ENCODE measurements around the gene PACSIN1. TPM values are rescaled to one million over a fixed set of nuclear protein-coding genes. Genes with fewer than 3 reads are reported as not detected.

The PACSIN1 gene
- total RNA-seq, 1 experiment from 2014 or later, result 7.0 TPM

DNA sequence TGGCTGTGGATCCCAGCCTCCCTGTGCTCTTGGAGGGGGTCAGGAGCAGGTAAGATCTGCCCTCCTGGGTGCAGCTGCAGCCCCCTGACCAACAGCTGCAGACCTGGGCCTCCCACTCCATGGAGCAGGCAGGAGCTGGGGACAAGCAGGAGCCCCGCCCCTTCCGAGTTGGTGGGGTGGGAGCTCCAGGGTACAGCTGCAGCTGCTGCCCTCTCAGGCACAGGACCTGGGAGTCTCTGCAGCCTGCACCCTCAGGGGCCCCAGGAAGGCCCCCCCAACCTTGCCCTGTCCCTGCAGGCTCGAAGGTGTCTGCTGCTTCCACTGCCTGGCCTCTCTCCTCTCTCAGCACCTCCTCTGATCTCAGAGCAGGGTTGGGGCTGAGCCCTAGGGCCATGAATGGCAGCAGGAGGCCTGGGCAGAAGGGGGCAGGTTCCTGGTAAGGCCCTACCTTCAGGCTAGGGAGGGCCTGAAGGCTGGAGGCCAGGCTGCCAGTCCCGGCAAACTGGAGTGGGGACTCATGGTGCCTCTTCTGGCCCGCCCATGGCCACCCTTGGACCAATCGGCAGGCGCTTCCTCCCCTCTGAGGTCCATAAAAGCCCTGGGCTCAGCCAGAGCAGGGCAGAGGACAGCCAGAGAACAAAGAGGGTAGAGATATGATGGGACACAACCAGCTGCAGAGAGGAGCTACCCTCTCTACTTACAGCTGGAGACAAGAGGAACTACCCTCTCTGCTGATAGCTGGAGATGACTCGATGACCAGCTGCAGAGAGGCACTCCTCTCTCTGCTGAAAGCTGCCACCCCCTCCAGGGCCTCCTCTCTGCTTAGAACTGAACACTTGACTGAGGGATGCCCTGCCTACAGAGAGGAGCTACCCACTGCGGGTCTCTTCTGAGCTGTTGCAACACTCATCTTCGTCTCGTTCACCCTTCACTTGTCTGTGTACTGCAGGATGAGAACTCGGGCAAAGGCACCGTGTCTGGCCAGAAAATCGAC, 7.8 kb upstream of the PACSIN1 start:
- Histone ChIP-seq H2AK5ac (ENCODE audit: insufficient read length, low read length) (no peak overlapping the region), H2BK20ac (ENCODE audit: low read depth, low read length, poor library complexity, severe bottlenecking) (no peak overlapping the region), H3K27me3 (ENCODE audit: insufficient read depth, low read length) (no peaks in the 10 kb centered on the region), H3K23me2 (ENCODE audit: insufficient read length, low read depth, low read length, poor library complexity, severe bottlenecking) (no peaks in the 10 kb centered on the region), H3T11ph (ENCODE audit: low read length) (no peak overlapping the region), H3K14ac (ENCODE audit: insufficient read depth, low read length) (no peak overlapping the region), H2BK5ac (ENCODE audit: insufficient read length, low read length) (no peak overlapping the region), H4K5ac (ENCODE audit: insufficient read length, low read depth, low read length) (no peak overlapping the region), H2BK12ac (ENCODE audit: insufficient read length, low read depth, low read length) (no peak overlapping the region), H2AFZ (ENCODE audit: low read length) (no peak overlapping the region), H3K79me2 (ENCODE audit: insufficient read depth, low read length) (no peaks in the 10 kb centered on the region), H3K27ac (ENCODE audit: insufficient read length, low read depth, low read length) (no peak overlapping the region), H3K9me3 (ENCODE audit: control insufficient read depth, low read depth, low read length) (no peaks in the 10 kb centered on the region), H3K4ac (ENCODE audit: low read depth, low read length) (no peak overlapping the region), H2BK120ac (ENCODE audit: low read depth, low read length, poor library complexity, severe bottlenecking) (no peak overlapping the region), H4K8ac (replicated peaks; ENCODE audit: insufficient read length, low read depth, low read length) (no peak overlapping the region), H4K20me1 (ENCODE audit: control insufficient read depth, insufficient read depth, insufficient read length) (no peaks in the 10 kb centered on the region), H3K4me2 (ENCODE audit: insufficient read depth, insufficient read length, low read length) (no peak overlapping the region), H3K79me1 (ENCODE audit: insufficient read depth, low read depth, low read length, poor library complexity, severe bottlenecking) (no peaks in the 10 kb centered on the region), H3K23ac (ENCODE audit: insufficient read length, low read depth, low read length) (no peak overlapping the region), H4K91ac (ENCODE audit: insufficient read length, low read depth, low read length) (no peak overlapping the region), H2BK15ac (ENCODE audit: low read depth, low read length) (no peak overlapping the region), H3K9ac (ENCODE audit: extremely low read depth, insufficient read length, low read length) (no peak overlapping the region), H3K18ac (ENCODE audit: insufficient read length, low read depth, low read length) (no peak overlapping the region), H3K4me1 (ENCODE audit: insufficient read depth, low read length) (no peaks in the 10 kb centered on the region), H3K56ac (ENCODE audit: insufficient read length, low read depth, low read length) (no peak overlapping the region)
- no peaks in the 10 kb centered on the region for H3K9me3 Mint-ChIP-seq
- no peaks in the 10 kb centered on the region; the same call in 1 of the 2 replicates for H3K27me3 Mint-ChIP-seq (ENCODE audit: low read depth)
- peaks cover 18 to 26% of the 10 kb centered on the region in 2 experiments for H3K4me1 Mint-ChIP-seq
- no peak overlapping the region for H3K27ac Mint-ChIP-seq
- no peaks in the 10 kb centered on the region for H3K36me3 Mint-ChIP-seq (ENCODE audit: insufficient read depth in 1 of 3, low read depth in 3 of 3)
- DNase-seq, result peak; percentile 77
- WGBS (ENCODE audit: extremely low coverage, insufficient read length, low lambda C conversion rate), result no CpG with 5 or more reads among the region's 14 CpGs
- TF ChIP-seq CTCF (conservative IDR thresholded peaks at IDR 0.05), result no peak
- peak overlapping the region in 1 of 2 experiments; percentile 24; a peak in 1 of 5 replicates for H3K4me3 Mint-ChIP-seq
